ENCODE data around the gene CYTH1.

GRCh38 chr17:78789663-78790181 lies 7.6 kb upstream of the CYTH1 start:
- TF ChIP-seq BHLHE40 (IDR thresholded peaks at IDR 0.05; ENCODE audit: low read depth, low read length) = no peak
- TF ChIP-seq RARB (CRISPR knock-in tag; IDR thresholded peaks at IDR 0.05) = no peak
